ENCODE results near the gene RAP1A. TPM values are rescaled to one million over a fixed set of nuclear protein-coding genes. Genes with fewer than 3 reads are reported as not detected.

Gene RAP1A
- total and polyA plus RNA-seq, 11 donors, result 52.6 to 134 (median 99.1) TPM

GRCh38 chr1:111660204-111661150 lies 40.9 kb downstream of the RAP1A start:
- no peak for TF ChIP-seq POLR2A (IDR thresholded peaks at IDR 0.05)
- TF ChIP-seq CTCF (IDR thresholded peaks at IDR 0.05), result no peak
- 58 to 62% (median 60%) methylated on average over 5 of the region's 5 CpGs for WGBS, 4 donors
- DNase-seq (no peak), ATAC-seq (peak in 2 of 4 donors; percentile 46 to 58)
- peaks cover 0 to 79% (median 37%) of the 10 kb centered on the region in 12 donors for H3K4me1 ChIP-seq
- H3K27ac ChIP-seq, result peak overlapping the region in 4 of 12 donors; percentile 3 to 57 (median 24)
- H3K9me3 ChIP-seq, result no peaks in the 10 kb centered on the region
- H3K36me3 ChIP-seq, result no peaks in the 10 kb centered on the region
- no peak overlapping the region for H3K4me3 ChIP-seq
- intact Hi-C loops (cut with DNase I), result no loop called here
- no peaks in the 10 kb centered on the region for H3K27me3 ChIP-seq

- WGBS, 4 donors, result 39 to 51% (median 49%) methylated on average over 1 of the region's 1 CpG
- TF ChIP-seq CTCF (IDR thresholded peaks at IDR 0.05), result no peak
- ATAC-seq, result no peak
- Histone ChIP-seq H3K27me3 (no peaks in the 10 kb centered on the region), H3K4me3 (no peak overlapping the region), H3K36me3 (peaks cover 0 to 7% (median 0%) of the 10 kb centered on the region in 9 donors), H3K27ac (peak overlapping the region in 5 of 12 donors; percentile 3 to 55 (median 39)), H3K9me3 (no peaks in the 10 kb centered on the region), H3K4me1 (peaks cover 0 to 78% (median 54%) of the 10 kb centered on the region in 12 donors)
- intact Hi-C loops (cut with DNase I), result no loop called here
- no peak for DNase-seq
These were observed 45.1 kb downstream of the RAP1A start for GRCh38 chr1:111664652-111665051.

- intact Hi-C loops (cut with DNase I), result no loop called here
- peak; percentile 36 to 75 (median 54) for ATAC-seq
- H3K4me1 ChIP-seq, result peaks cover 0 to 76% (median 48%) of the 10 kb centered on the region in 12 donors
- no peaks in the 10 kb centered on the region for H3K27me3 ChIP-seq
- no peak for DNase-seq
- peak overlapping the region in 6 of 12 donors; percentile 0 to 55 (median 29) for H3K27ac ChIP-seq
- H3K4me3 ChIP-seq, result no peak overlapping the region
- TF ChIP-seq POLR2A (IDR thresholded peaks at IDR 0.05), result no peak
- no peak for TF ChIP-seq CTCF (IDR thresholded peaks at IDR 0.05)
- H3K9me3 ChIP-seq, result no peaks in the 10 kb centered on the region
- H3K36me3 ChIP-seq, result peaks cover 0 to 7% (median 0%) of the 10 kb centered on the region in 9 donors
These were observed 45.9 kb downstream of the RAP1A start for GRCh38 chr1:111665497-111665896.

- H3K9me3 ChIP-seq, result no peaks in the 10 kb centered on the region
- WGBS, 4 donors, result 29 to 57% (median 44%) methylated on average over 1 of the region's 1 CpG
- no peaks in the 10 kb centered on the region for H3K27me3 ChIP-seq
- H3K4me1 ChIP-seq, result peaks cover 0 to 76% (median 43%) of the 10 kb centered on the region in 12 donors
- TF ChIP-seq CTCF (IDR thresholded peaks at IDR 0.05) (no peak), POLR2A (IDR thresholded peaks at IDR 0.05) (no peak)
- ATAC-seq (peak in 1 of 4 donors; percentile 32), DNase-seq (no peak)
- intact Hi-C loops (cut with DNase I), result no loop called here
- H3K4me3 ChIP-seq, result no peak overlapping the region
- peak overlapping the region in 2 of 12 donors; percentile 21 for H3K27ac ChIP-seq
- H3K36me3 ChIP-seq, result peaks cover 0 to 7% (median 0%) of the 10 kb centered on the region in 9 donors
These were observed 47.2 kb downstream of the RAP1A start for GRCh38 chr1:111666828-111667227.
